H1 (cell line): ENCODE results near the gene S100PBP. TPM values are rescaled to one million over a fixed set of nuclear protein-coding genes. Genes with fewer than 3 reads are reported as not detected.

Experiments
- CTCF ChIA-PET: fragments of 300-600 bp; sonication (Branson Sonifier 250); formaldehyde crosslinking; loops from one replicate; lab custom pipeline; 2021; ENCODE audit not compliant: partially characterized antibody; lab: Charles Lee
- POLR2A ChIA-PET: fragments of 300-600 bp; sonication (Branson Sonifier 250); formaldehyde crosslinking; loops from one replicate; lab custom pipeline; 2021; ENCODE audit warnings: inconsistent platforms; ENCODE audit not compliant: partially characterized antibody; lab: Charles Lee
- DNase-seq, 2 experiments: peaks; one replicate each; pipeline versions ENCODE4 v3.0.0 to v3.0.0-alpha.2; 2010 to 2022; ENCODE audit warnings: low spot score in 2 of 2, low read depth in 1 of 2, mixed read lengths in 1 of 2
- FAIRE-seq: peaks from 2 replicates; lab custom pipeline; 2011; peaks lifted over from hg19 to GRCh38; lab: Jason Lieb, UNC
- H2AFZ ChIP-seq: 2 replicates; pipeline ENCODE4 v1.8.1; 2012; ENCODE audit warnings: low read length, inconsistent platforms
- H2AK5ac ChIP-seq: 2 replicates; pipeline ENCODE4 v1.6.1; 2013; ENCODE audit warnings: low read depth, low read length
- H2BK120ac ChIP-seq: replicated peaks from 2 replicates; pipeline ENCODE3; 2013; ENCODE audit warnings: low read depth, low read length, inconsistent platforms
- H2BK12ac ChIP-seq: 2 replicates; pipeline ENCODE4 v1.6.1; 2013; ENCODE audit warnings: low read depth, low read length
- H2BK15ac ChIP-seq: 2 replicates; pipeline ENCODE4 v1.6.1; 2013; ENCODE audit warnings: low read length
- H2BK20ac ChIP-seq: 2 replicates; pipeline ENCODE4 v1.6.1; 2013; ENCODE audit warnings: low read length
- H2BK5ac ChIP-seq: 2 replicates; pipeline ENCODE4 v1.6.1; 2013; ENCODE audit warnings: low read depth, low read length
- H3K14ac ChIP-seq: 2 replicates; pipeline ENCODE4 v1.6.1; 2013; ENCODE audit warnings: inconsistent platforms; ENCODE audit not compliant: insufficient read length
- H3K18ac ChIP-seq: 2 replicates; pipeline ENCODE4 v1.6.1; 2013; ENCODE audit warnings: low read length; ENCODE audit errors: extremely low read depth
- H3K23ac ChIP-seq: 2 replicates; pipeline ENCODE4 v1.6.1; 2013; ENCODE audit warnings: inconsistent platforms; ENCODE audit not compliant: insufficient read length
- H3K23me2 ChIP-seq: 2 replicates; pipeline ENCODE4 v1.6.1; 2013; ENCODE audit warnings: low read depth, low read length
- H3K27ac ChIP-seq: 2 replicates; pipeline ENCODE4 v1.6.1; 2011; ENCODE audit warnings: low read depth, low read length, inconsistent platforms
- H3K27me3 ChIP-seq, 4 experiments: replicated peaks in 1 of 4; 1 replicate in 1 of 4; 2 replicates in 3 of 4; pipeline versions ENCODE4 v1.6.1 to v1.8.1; 2011 to 2013; ENCODE audit warnings: low read length in 3 of 4, mild to moderate bottlenecking in 3 of 4, inconsistent platforms in 2 of 4, mixed read lengths in 2 of 4, moderate library complexity in 1 of 4; ENCODE audit not compliant: control insufficient read depth in 3 of 4, insufficient read depth in 3 of 4; ENCODE audit errors: extremely low read depth in 1 of 4
- H3K36me3 ChIP-seq, 4 experiments: 2 replicates each; pipeline versions ENCODE4 v1.6.1 to v1.8.1; 2011 to 2013; ENCODE audit warnings: mild to moderate bottlenecking in 4 of 4, low read length in 3 of 4, moderate library complexity in 2 of 4, control low read depth in 1 of 4, inconsistent platforms in 1 of 4; ENCODE audit not compliant: insufficient read depth in 4 of 4, control insufficient read depth in 2 of 4
- H3K4ac ChIP-seq: replicated peaks from 2 replicates; pipeline ENCODE3; 2013; ENCODE audit warnings: low read length, low read depth, mixed read lengths, inconsistent platforms; ENCODE audit not compliant: insufficient read length
- H3K4me1 ChIP-seq, 4 experiments: replicated peaks in 1 of 4; 1 replicate in 1 of 4; 2 replicates in 3 of 4; pipeline versions ENCODE4 v1.6.1 to v1.8.1; 2011 to 2013; ENCODE audit warnings: low read length in 3 of 4, inconsistent platforms in 2 of 4, mixed read lengths in 1 of 4; ENCODE audit not compliant: insufficient read depth in 4 of 4, control insufficient read depth in 3 of 4
- H3K4me2 ChIP-seq, 2 experiments: 2 replicates each; pipeline versions ENCODE4 v1.6.1 to v1.8.1; 2011 to 2013; ENCODE audit warnings: low read depth in 2 of 2, low read length in 2 of 2, control low read depth in 1 of 2, inconsistent platforms in 1 of 2, mild to moderate bottlenecking in 1 of 2; ENCODE audit not compliant: insufficient read depth in 1 of 2
- H3K4me3 ChIP-seq, 4 experiments: fragments of 200-600, 300-600 bp in 1 of 4; sonication (generic), shearing (Covaris generic), sonication (Bioruptor Twin) in 1 of 4; 2 replicates each; pipeline versions ENCODE4 v1.5.1 to v1.8.1; 2011 to 2016; ENCODE audit warnings: low read length in 4 of 4, low read depth in 3 of 4, control low read depth in 2 of 4, inconsistent platforms in 2 of 4, mild to moderate bottlenecking in 2 of 4, mixed read lengths in 1 of 4, moderate library complexity in 1 of 4; ENCODE audit not compliant: insufficient read depth in 2 of 4; ENCODE audit errors: extremely low read depth in 1 of 4
- H3K56ac ChIP-seq: replicated peaks from 2 replicates; pipeline ENCODE3; 2013; ENCODE audit warnings: low read depth, mild to moderate bottlenecking, mixed read lengths, low read length, inconsistent platforms; ENCODE audit not compliant: insufficient read length
- H3K79me1 ChIP-seq: 2 replicates; pipeline ENCODE4 v1.6.1; 2013; ENCODE audit warnings: low read depth, low read length, control low read depth
- H3K79me2 ChIP-seq, 2 experiments: 2 replicates each; pipeline versions ENCODE4 v1.6.1 to v1.8.1; 2012 to 2013; ENCODE audit warnings: low read length in 2 of 2, mild to moderate bottlenecking in 2 of 2, inconsistent platforms in 1 of 2; ENCODE audit not compliant: insufficient read depth in 2 of 2, control insufficient read depth in 1 of 2
- H3K9ac ChIP-seq, 4 experiments: replicated peaks in 1 of 4; 1 replicate in 1 of 4; 2 replicates in 3 of 4; pipeline versions ENCODE4 v1.6.1 to v1.8.1; 2011 to 2013; ENCODE audit warnings: low read depth in 3 of 4, low read length in 3 of 4, control low read depth in 2 of 4, mild to moderate bottlenecking in 2 of 4, moderate library complexity in 2 of 4, inconsistent platforms in 1 of 4; ENCODE audit errors: extremely low read depth in 1 of 4
- H3K9me3 ChIP-seq, 2 experiments: 2 replicates each; pipeline versions ENCODE4 v1.6.1 to v1.8.1; 2012 to 2013; ENCODE audit warnings: mild to moderate bottlenecking in 2 of 2, moderate library complexity in 2 of 2, control low read depth in 1 of 2, inconsistent platforms in 1 of 2, low read depth in 1 of 2, low read length in 1 of 2, mixed read lengths in 1 of 2; ENCODE audit not compliant: insufficient read depth in 2 of 2
- H4K20me1 ChIP-seq, 2 experiments: replicated peaks in 1 of 2; 2 replicates each; pipeline versions ENCODE3 to v1.8.1; 2011 to 2013; ENCODE audit warnings: inconsistent platforms in 2 of 2, low read length in 2 of 2, mild to moderate bottlenecking in 1 of 2; ENCODE audit not compliant: insufficient read depth in 2 of 2, control insufficient read depth in 1 of 2
- H4K5ac ChIP-seq: 2 replicates; pipeline ENCODE4 v1.6.1; 2013; ENCODE audit warnings: low read length, low read depth, mixed read lengths, inconsistent platforms; ENCODE audit not compliant: insufficient read length
- H4K8ac ChIP-seq: 2 replicates; pipeline ENCODE4 v1.8.0; 2013; ENCODE audit warnings: mild to moderate bottlenecking, moderate library complexity, low read length, inconsistent platforms; ENCODE audit not compliant: insufficient read depth; ENCODE audit errors: extremely low read depth
- H4K91ac ChIP-seq: replicated peaks from 2 replicates; pipeline ENCODE3; 2013; ENCODE audit warnings: low read length, mixed read lengths, inconsistent platforms; ENCODE audit not compliant: insufficient read length
- BRCA1 ChIP-seq: IDR thresholded peaks from 2 replicates; pipeline ENCODE4 v1.6.1; 2012; ENCODE audit warnings: low read depth, low read length, improper control_type of control experiment
- CTBP2 ChIP-seq: IDR thresholded peaks from 2 replicates; pipeline ENCODE4 v1.7.0; 2011; ENCODE audit warnings: borderline replicate concordance, mild to moderate bottlenecking, moderate library complexity, mixed read lengths, low read length; ENCODE audit not compliant: insufficient read depth, insufficient read length
- FOSL1 ChIP-seq: IDR thresholded peaks from 2 replicates; pipeline ENCODE4 v1.6.1; 2011; ENCODE audit warnings: mild to moderate bottlenecking, low read depth, low read length, moderate library complexity; ENCODE audit not compliant: insufficient read depth
- JUN ChIP-seq: IDR thresholded peaks from 2 replicates; pipeline ENCODE4 v1.6.1; 2011; ENCODE audit warnings: low read depth, mild to moderate bottlenecking, improper control_type of control experiment, low read length
- KDM5A ChIP-seq: fragments of 200-600 bp; IDR thresholded peaks from 2 replicates; pipeline ENCODE4 v1.7.1; 2012; ENCODE audit warnings: mild to moderate bottlenecking, low read length, inconsistent platforms, mixed read lengths
- MAFK ChIP-seq: IDR thresholded peaks from 2 replicates; pipeline ENCODE4 v1.6.1; 2012; ENCODE audit warnings: low read depth, mild to moderate bottlenecking, improper control_type of control experiment, low read length
- NRF1 ChIP-seq: IDR thresholded peaks from 2 replicates; pipeline ENCODE4 v1.6.1; 2011; ENCODE audit warnings: mild to moderate bottlenecking, low read depth, low read length, improper control_type of control experiment
- RXRA ChIP-seq: IDR thresholded peaks from 2 replicates; pipeline ENCODE4 v1.6.1; 2011; ENCODE audit warnings: low read depth, mild to moderate bottlenecking, low read length, moderate library complexity; ENCODE audit not compliant: insufficient read depth
- SIRT6 ChIP-seq: IDR thresholded peaks from one replicate; pipeline ENCODE4 v1.7.1; 2012; ENCODE audit warnings: low read length, inconsistent platforms
- SUZ12 ChIP-seq: fragments of 200-600 bp; sonication (generic); IDR thresholded peaks from 2 replicates; pipeline ENCODE4 v1.6.1; 2012; ENCODE audit warnings: mild to moderate bottlenecking, inconsistent platforms, low read length, moderate library complexity, mixed read lengths
- WGBS, 2 experiments: shearing (Covaris generic) in 1 of 2; methylation state at CpG; one replicate each; pipeline versions ENCODE4 v1.1.6 to v1.1.7; 2013 to 2015; ENCODE audit warnings: low lambda C conversion rate in 2 of 2, mixed read lengths in 2 of 2, inconsistent platforms in 1 of 2, low coverage in 1 of 2, missing lambda C conversion rate in 1 of 2; ENCODE audit not compliant: insufficient replicate concordance in 2 of 2, insufficient coverage in 1 of 2, insufficient read length in 1 of 2; ENCODE audit errors: extremely low coverage in 1 of 2, missing lambda C conversion rate in 1 of 2; 5-methylcytosine and 5-hydroxymethylcytosine counted together
- polyA plus RNA-seq, 7 experiments: library from polyadenylated mRNA; depleted of rRNA in 3 of 7; stranded (reverse) in 5 of 7; unstranded in 2 of 7; fragments of >200 nt in 5 of 7; fragments of 200-250 nt in 2 of 7; gene quantifications; 1 replicate in 5 of 7; 2 replicates in 1 of 7; 4 replicates in 1 of 7; pipeline versions ENCODE4 v1.2.1 to v1.2.3, GENCODE V29; 2011 to 2013; ENCODE audit warnings: missing spikeins in 2 of 7, mixed read lengths in 2 of 7
- total RNA-seq: library from RNA; stranded (reverse); fragmentation: NEBNext Ultra II Directional; extraction: Animal tissue kit (Norgen Biotek cat#: 25700); gene quantifications from 2 replicates; pipeline ENCODE4 v1.2.1, GENCODE V29; 2021

S100PBP gene
- total and polyA plus RNA-seq, 2 of the 8 experiments (the other 6 are each of a cell fraction or from before 2014, with no cell fraction given), result 43.8 to 68.3 TPM

- no peak for FAIRE-seq
Measured at GRCh38 chr1:32786856-32787255, 30.6 kb upstream of the S100PBP start.

More at GRCh38 chr1:32786856-32787255, 30.6 kb upstream of the S100PBP start:
- no peaks in the 10 kb centered on the region for H3K79me1 ChIP-seq
- H3K4me2 ChIP-seq, result no peak overlapping the region
- H3K9ac ChIP-seq, result no peak overlapping the region
- H2BK20ac ChIP-seq, result no peak overlapping the region
- POLR2A ChIA-PET, result interaction anchor here (0.6 to 2.6 kb wide), 9 partner anchors 9 to 110 kb away, joined by 3 to 21 read pairs (median 4); no protein-coding TSS in a partner anchor
- no peaks in the 10 kb centered on the region for H3K9me3 ChIP-seq
- H2BK5ac ChIP-seq, result no peak overlapping the region
- WGBS, 2 experiments, result 92% methylated on average over 4 of the region's 4 CpGs; no CpG with 5 or more reads in 1 of the 2 experiments
- H3K79me2 ChIP-seq, result no peaks in the 10 kb centered on the region
- no peak overlapping the region for H2BK12ac ChIP-seq
- H3K27ac ChIP-seq, result no peak overlapping the region
- no peak overlapping the region for H2BK120ac ChIP-seq
- H4K91ac ChIP-seq, result no peak overlapping the region
- H4K20me1 ChIP-seq, result peaks cover 0 to 2% of the 10 kb centered on the region in 2 experiments
- H3K18ac ChIP-seq, result no peak overlapping the region
- no peak overlapping the region for H3K14ac ChIP-seq
- no peak for DNase-seq
- TF ChIP-seq SUZ12 (no peak), KDM5A (no peak), SIRT6 (no peak), RXRA (no peak), CTBP2 (no peak), JUN (no peak), BRCA1 (no peak), NRF1 (no peak), MAFK (no peak), FOSL1 (no peak)
- no peak overlapping the region for H3K56ac ChIP-seq
- H3K36me3 ChIP-seq, result peaks cover 42 to 86% (median 65%) of the 10 kb centered on the region in 4 experiments
- H2BK15ac ChIP-seq, result no peak overlapping the region
- H2AFZ ChIP-seq, result no peak overlapping the region
- H3K4ac ChIP-seq, result no peak overlapping the region
- CTCF ChIA-PET, result interaction anchor here (0.6 to 2.1 kb wide), 5 partner anchors 12 to 262 kb away, joined by 3 to 12 read pairs (median 3); no protein-coding TSS in a partner anchor
- H3K27me3 ChIP-seq, result no peaks in the 10 kb centered on the region
- H4K8ac ChIP-seq, result no peak overlapping the region
- H4K5ac ChIP-seq, result no peak overlapping the region
- no peak overlapping the region for H3K23ac ChIP-seq
- H2AK5ac ChIP-seq, result no peak overlapping the region
- no peaks in the 10 kb centered on the region for H3K23me2 ChIP-seq
- H3K4me1 ChIP-seq, result no peaks in the 10 kb centered on the region
- H3K4me3 ChIP-seq, result no peak overlapping the region
